ENCODE measurements around the gene FZD10.

Gene FZD10

GRCh38 chr12:130166306-130166705 lies 4.0 kb downstream of the FZD10 start:
- no peaks in the 10 kb centered on the region for H3K36me3 ChIP-seq (ENCODE audit: control insufficient read depth, insufficient read depth, low read length, severe bottlenecking)
- no peak overlapping the region for H3K4me3 ChIP-seq (ENCODE audit: low read length)
- H3K27me3 ChIP-seq (replicated peaks; ENCODE audit: control insufficient read depth, insufficient read depth, low read length): peaks cover 61% of the 10 kb centered on the region
- H3K4me1 ChIP-seq (ENCODE audit: control insufficient read depth, insufficient read depth, low read length): no peaks in the 10 kb centered on the region
- no peak overlapping the region for H3K9ac ChIP-seq (ENCODE audit: low read length)
- H3K9me3 ChIP-seq (ENCODE audit: control insufficient read depth, low read length): no peaks in the 10 kb centered on the region
- DNase-seq (ENCODE audit: low read depth): no peak

GRCh38 chr12:130167537-130167936 lies 5.3 kb downstream of the FZD10 start:
- Histone ChIP-seq H3K4me1 (ENCODE audit: control insufficient read depth, insufficient read depth, low read length) (no peaks in the 10 kb centered on the region), H3K36me3 (ENCODE audit: control insufficient read depth, insufficient read depth, low read length, severe bottlenecking) (no peaks in the 10 kb centered on the region), H3K9me3 (ENCODE audit: control insufficient read depth, low read length) (peaks cover 6% of the 10 kb centered on the region), H3K27me3 (replicated peaks; ENCODE audit: control insufficient read depth, insufficient read depth, low read length) (peaks cover 58% of the 10 kb centered on the region), H3K9ac (ENCODE audit: low read length) (no peak overlapping the region), H3K4me3 (ENCODE audit: low read length) (no peak overlapping the region)
- DNase-seq (ENCODE audit: low read depth): no peak

GRCh38 chr12:130169256-130169655 lies 7.0 kb downstream of the FZD10 start:
- H3K27me3 ChIP-seq (replicated peaks; ENCODE audit: control insufficient read depth, insufficient read depth, low read length): peaks cover 52% of the 10 kb centered on the region
- H3K36me3 ChIP-seq (ENCODE audit: control insufficient read depth, insufficient read depth, low read length, severe bottlenecking): no peaks in the 10 kb centered on the region
- no peak overlapping the region for H3K9ac ChIP-seq (ENCODE audit: low read length)
- H3K4me3 ChIP-seq (ENCODE audit: low read length): no peak overlapping the region
- DNase-seq (ENCODE audit: low read depth): no peak
- H3K4me1 ChIP-seq (ENCODE audit: control insufficient read depth, insufficient read depth, low read length): no peaks in the 10 kb centered on the region
- H3K9me3 ChIP-seq (ENCODE audit: control insufficient read depth, low read length): peaks cover 8% of the 10 kb centered on the region

- Histone ChIP-seq H3K36me3 (ENCODE audit: control insufficient read depth, insufficient read depth, low read length, severe bottlenecking) (no peaks in the 10 kb centered on the region), H3K4me1 (ENCODE audit: control insufficient read depth, insufficient read depth, low read length) (no peaks in the 10 kb centered on the region), H3K9me3 (ENCODE audit: control insufficient read depth, low read length) (peaks cover 8% of the 10 kb centered on the region), H3K27me3 (replicated peaks; ENCODE audit: control insufficient read depth, insufficient read depth, low read length) (peaks cover 52% of the 10 kb centered on the region), H3K4me3 (ENCODE audit: low read length) (no peak overlapping the region), H3K9ac (ENCODE audit: low read length) (no peak overlapping the region)
- no peak for DNase-seq (ENCODE audit: low read depth)
Observed at GRCh38 chr12:130169924-130170323, 7.7 kb downstream of the FZD10 start.

- H3K4me1 ChIP-seq (ENCODE audit: control insufficient read depth, insufficient read depth, low read length): no peaks in the 10 kb centered on the region
- no peaks in the 10 kb centered on the region for H3K36me3 ChIP-seq (ENCODE audit: control insufficient read depth, insufficient read depth, low read length, severe bottlenecking)
- H3K9ac ChIP-seq (ENCODE audit: low read length): no peak overlapping the region
- peaks cover 8% of the 10 kb centered on the region for H3K9me3 ChIP-seq (ENCODE audit: control insufficient read depth, low read length)
- no peak overlapping the region for H3K4me3 ChIP-seq (ENCODE audit: low read length)
- peaks cover 46% of the 10 kb centered on the region for H3K27me3 ChIP-seq (replicated peaks; ENCODE audit: control insufficient read depth, insufficient read depth, low read length)
- no peak for DNase-seq (ENCODE audit: low read depth)
Observed at GRCh38 chr12:130170611-130171010, 8.3 kb downstream of the FZD10 start.

GRCh38 chr12:130177635-130178242 lies 15.5 kb downstream of the FZD10 start:
- Histone ChIP-seq H3K4me3 (ENCODE audit: low read length) (no peak overlapping the region), H3K9me3 (ENCODE audit: control insufficient read depth, low read length) (peaks cover 17% of the 10 kb centered on the region), H3K4me1 (ENCODE audit: control insufficient read depth, insufficient read depth, low read length) (no peaks in the 10 kb centered on the region), H3K36me3 (ENCODE audit: control insufficient read depth, insufficient read depth, low read length, severe bottlenecking) (no peaks in the 10 kb centered on the region), H3K27me3 (replicated peaks; ENCODE audit: control insufficient read depth, insufficient read depth, low read length) (no peaks in the 10 kb centered on the region), H3K9ac (ENCODE audit: low read length) (no peak overlapping the region)
- no peak for DNase-seq (ENCODE audit: low read depth)

- DNase-seq (ENCODE audit: low read depth): no peak
- Histone ChIP-seq H3K27me3 (replicated peaks; ENCODE audit: control insufficient read depth, insufficient read depth, low read length) (no peaks in the 10 kb centered on the region), H3K9ac (ENCODE audit: low read length) (no peak overlapping the region), H3K36me3 (ENCODE audit: control insufficient read depth, insufficient read depth, low read length, severe bottlenecking) (no peaks in the 10 kb centered on the region), H3K4me3 (ENCODE audit: low read length) (no peak overlapping the region), H3K4me1 (ENCODE audit: control insufficient read depth, insufficient read depth, low read length) (no peaks in the 10 kb centered on the region), H3K9me3 (ENCODE audit: control insufficient read depth, low read length) (peaks cover 16% of the 10 kb centered on the region)
Observed at GRCh38 chr12:130178282-130178681, 16.0 kb downstream of the FZD10 start.

- Histone ChIP-seq H3K9me3 (ENCODE audit: control insufficient read depth, low read length) (peaks cover 16% of the 10 kb centered on the region), H3K36me3 (ENCODE audit: control insufficient read depth, insufficient read depth, low read length, severe bottlenecking) (no peaks in the 10 kb centered on the region), H3K4me1 (ENCODE audit: control insufficient read depth, insufficient read depth, low read length) (no peaks in the 10 kb centered on the region), H3K9ac (ENCODE audit: low read length) (no peak overlapping the region), H3K4me3 (ENCODE audit: low read length) (no peak overlapping the region), H3K27me3 (replicated peaks; ENCODE audit: control insufficient read depth, insufficient read depth, low read length) (no peaks in the 10 kb centered on the region)
- no peak for DNase-seq (ENCODE audit: low read depth)
Observed at GRCh38 chr12:130179191-130179590, 16.9 kb downstream of the FZD10 start.

- H3K4me1 ChIP-seq (ENCODE audit: control insufficient read depth, insufficient read depth, low read length): no peaks in the 10 kb centered on the region
- no peaks in the 10 kb centered on the region for H3K27me3 ChIP-seq (replicated peaks; ENCODE audit: control insufficient read depth, insufficient read depth, low read length)
- H3K9me3 ChIP-seq (ENCODE audit: control insufficient read depth, low read length): peaks cover 16% of the 10 kb centered on the region
- no peak overlapping the region for H3K4me3 ChIP-seq (ENCODE audit: low read length)
- no peak for DNase-seq (ENCODE audit: low read depth)
- H3K9ac ChIP-seq (ENCODE audit: low read length): no peak overlapping the region
- H3K36me3 ChIP-seq (ENCODE audit: control insufficient read depth, insufficient read depth, low read length, severe bottlenecking): no peaks in the 10 kb centered on the region
Observed at GRCh38 chr12:130179621-130180020, 17.4 kb downstream of the FZD10 start.

GRCh38 chr12:130181211-130181610 lies 18.9 kb downstream of the FZD10 start:
- no peak for DNase-seq (ENCODE audit: low read depth)
- H3K4me1 ChIP-seq (ENCODE audit: control insufficient read depth, insufficient read depth, low read length): no peaks in the 10 kb centered on the region
- H3K36me3 ChIP-seq (ENCODE audit: control insufficient read depth, insufficient read depth, low read length, severe bottlenecking): no peaks in the 10 kb centered on the region
- no peaks in the 10 kb centered on the region for H3K27me3 ChIP-seq (replicated peaks; ENCODE audit: control insufficient read depth, insufficient read depth, low read length)
- H3K9me3 ChIP-seq (ENCODE audit: control insufficient read depth, low read length): peaks cover 13% of the 10 kb centered on the region
- H3K4me3 ChIP-seq (ENCODE audit: low read length): no peak overlapping the region
- no peak overlapping the region for H3K9ac ChIP-seq (ENCODE audit: low read length)

GRCh38 chr12:130183585-130184370 lies 21.5 kb downstream of the FZD10 start:
- no peak for DNase-seq (ENCODE audit: low read depth)
- Histone ChIP-seq H3K4me3 (ENCODE audit: low read length) (no peak overlapping the region), H3K9me3 (ENCODE audit: control insufficient read depth, low read length) (peaks cover 10% of the 10 kb centered on the region), H3K9ac (ENCODE audit: low read length) (no peak overlapping the region), H3K4me1 (ENCODE audit: control insufficient read depth, insufficient read depth, low read length) (no peaks in the 10 kb centered on the region), H3K36me3 (ENCODE audit: control insufficient read depth, insufficient read depth, low read length, severe bottlenecking) (no peaks in the 10 kb centered on the region), H3K27me3 (replicated peaks; ENCODE audit: control insufficient read depth, insufficient read depth, low read length) (no peaks in the 10 kb centered on the region)
